ENCODE measurements around the gene SLC38A8. TPM values are rescaled to one million over a fixed set of nuclear protein-coding genes. Genes with fewer than 3 reads are reported as not detected.

SLC38A8 gene
- total RNA-seq, 1 donor from 2014 or later, result not detected

GRCh38 chr16:84071121-84071520, 28.5 kb upstream of the SLC38A8 start:
- H3K9me3 ChIP-seq, result no peaks in the 10 kb centered on the region
- H3K27me3 ChIP-seq, result no peaks in the 10 kb centered on the region
- no peak overlapping the region for H3K27ac ChIP-seq
- H3K4me3 ChIP-seq, result no peak overlapping the region
- peaks cover 0 to 74% of the 10 kb centered on the region in 2 donors for H3K36me3 ChIP-seq
- TF ChIP-seq POLR2AphosphoS5 (IDR thresholded peaks at IDR 0.05; ENCODE audit: insufficient read depth in 1 of 2, low read depth in 1 of 2) (no peak), CTCF (IDR thresholded peaks at IDR 0.05) (no peak), POLR2A (IDR thresholded peaks at IDR 0.05) (no peak)
- DNase-seq (ENCODE audit: extremely low spot score in 2 of 2), result no peak
- intact Hi-C loops (cut with DNase I), result no loop called here
- H3K4me1 ChIP-seq, result no peaks in the 10 kb centered on the region

DNA sequence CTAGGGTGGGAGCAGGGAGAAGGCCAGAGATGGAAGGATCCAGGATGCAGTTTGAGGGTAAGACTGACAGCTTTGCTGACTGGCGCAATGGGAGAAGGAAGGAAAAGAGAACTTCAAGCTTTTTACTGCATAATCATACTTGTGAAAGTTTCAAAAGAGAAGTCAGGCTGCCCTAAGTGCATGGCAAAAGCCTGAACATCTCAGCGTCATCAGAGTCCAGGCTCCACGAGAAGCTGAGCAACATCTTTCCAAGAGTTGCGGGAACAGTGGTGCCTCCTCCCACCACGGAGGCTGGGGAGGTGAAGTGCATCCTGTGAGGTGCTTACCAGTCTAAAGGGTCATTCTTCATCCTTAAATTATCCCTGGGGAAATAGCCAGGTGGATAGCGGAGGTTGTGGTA, 26.9 kb upstream of the SLC38A8 start:
- Histone ChIP-seq H3K9me3 (no peaks in the 10 kb centered on the region), H3K4me1 (no peaks in the 10 kb centered on the region), H3K4me3 (no peak overlapping the region), H3K36me3 (peaks cover 0 to 77% of the 10 kb centered on the region in 2 donors), H3K27me3 (no peaks in the 10 kb centered on the region), H3K27ac (no peak overlapping the region)
- DNase-seq (ENCODE audit: extremely low spot score in 2 of 2), result no peak
- TF ChIP-seq CTCF (IDR thresholded peaks at IDR 0.05) (no peak), POLR2AphosphoS5 (IDR thresholded peaks at IDR 0.05; ENCODE audit: insufficient read depth in 1 of 2, low read depth in 1 of 2) (no peak), POLR2A (IDR thresholded peaks at IDR 0.05) (no peak)
- intact Hi-C loops (cut with DNase I), result loop anchor here (10.0 kb wide), 1 partner anchor 105 kb away; the partner anchor contains the start of gene NECAB2

DNA sequence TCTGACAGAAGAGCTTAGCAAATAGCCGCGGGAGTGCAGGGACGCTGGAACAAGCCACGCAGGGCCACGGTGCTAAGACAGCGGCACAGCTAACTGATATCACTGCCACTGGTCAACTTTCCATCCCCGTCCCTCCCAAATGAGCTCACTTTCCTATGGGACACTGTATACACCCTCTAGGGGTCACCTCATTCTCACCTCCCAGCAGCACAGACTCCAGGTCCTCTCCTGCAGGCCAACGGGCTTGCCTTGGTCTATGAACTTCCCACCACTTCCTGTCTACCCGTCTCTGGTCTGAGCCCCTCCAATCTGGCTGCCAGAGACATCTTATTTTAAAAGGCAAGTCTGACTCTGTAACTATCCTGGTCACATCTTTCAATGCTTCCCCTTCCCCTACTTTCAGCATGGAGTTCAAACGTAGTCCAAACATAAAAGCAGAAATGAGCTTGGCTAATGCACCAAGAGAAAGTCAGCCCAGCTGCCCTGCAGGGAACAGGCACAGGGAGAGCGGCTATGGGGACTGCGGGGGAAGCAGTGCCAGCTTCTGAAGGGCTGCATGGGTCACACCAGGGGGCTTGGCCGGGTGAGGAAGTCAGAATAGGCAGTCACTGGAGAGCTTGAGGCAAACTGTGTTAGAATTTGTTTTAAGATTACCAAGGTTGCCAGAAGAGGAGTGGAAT, 26.3 kb upstream of the SLC38A8 start:
- DNase-seq (ENCODE audit: extremely low spot score in 2 of 2), result no peak
- intact Hi-C loops (cut with DNase I), result loop anchor here (10.0 kb wide), 1 partner anchor 104 kb away; the partner anchor contains the start of gene NECAB2

GRCh38 chr16:84068041-84068440, 25.4 kb upstream of the SLC38A8 start:
- no peak for TF ChIP-seq CTCF (IDR thresholded peaks at IDR 0.05)
- TF ChIP-seq POLR2A (IDR thresholded peaks at IDR 0.05), result no peak
- TF ChIP-seq POLR2AphosphoS5 (IDR thresholded peaks at IDR 0.05; ENCODE audit: insufficient read depth in 1 of 2, low read depth in 1 of 2), result no peak
- no peak overlapping the region for H3K27ac ChIP-seq
- intact Hi-C loops (cut with DNase I), result loop anchor here (10.0 kb wide), 1 partner anchor 103 kb away; the partner anchor contains the start of gene NECAB2
- H3K4me1 ChIP-seq, result no peaks in the 10 kb centered on the region
- no peak overlapping the region for H3K4me3 ChIP-seq
- H3K27me3 ChIP-seq, result no peaks in the 10 kb centered on the region
- H3K36me3 ChIP-seq, result peaks cover 0 to 72% of the 10 kb centered on the region in 2 donors
- H3K9me3 ChIP-seq, result no peaks in the 10 kb centered on the region
- no peak for DNase-seq (ENCODE audit: extremely low spot score in 2 of 2)

More for the DNA sequence above, 26.3 kb upstream of the SLC38A8 start:
- H3K36me3 ChIP-seq, result peaks cover 0 to 76% of the 10 kb centered on the region in 2 donors
- no peak overlapping the region for H3K27ac ChIP-seq
- no peaks in the 10 kb centered on the region for H3K27me3 ChIP-seq
- H3K4me1 ChIP-seq, result no peaks in the 10 kb centered on the region
- TF ChIP-seq CTCF (IDR thresholded peaks at IDR 0.05) (no peak), POLR2AphosphoS5 (IDR thresholded peaks at IDR 0.05; ENCODE audit: insufficient read depth in 1 of 2, low read depth in 1 of 2) (no peak), POLR2A (IDR thresholded peaks at IDR 0.05) (no peak)
- H3K9me3 ChIP-seq, result no peaks in the 10 kb centered on the region
- no peak overlapping the region for H3K4me3 ChIP-seq

DNA sequence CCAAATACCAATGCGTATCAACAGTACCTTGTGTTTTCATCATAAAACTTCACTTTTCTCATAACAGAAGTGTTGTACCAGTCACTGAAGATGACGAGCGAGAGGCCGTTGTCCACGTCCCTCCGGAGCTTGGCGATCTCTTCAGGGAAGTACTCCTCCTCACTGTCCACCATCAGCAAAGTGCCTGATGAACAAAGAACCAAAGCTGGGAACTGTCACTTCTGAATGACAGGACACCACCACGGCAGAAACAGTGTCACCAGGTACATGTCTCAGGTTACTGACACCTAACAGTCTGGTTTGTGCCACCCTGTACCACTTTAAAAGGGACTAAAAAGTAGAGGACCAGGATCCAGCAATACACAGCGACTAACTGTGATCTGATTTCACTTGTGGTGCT, 25.0 kb upstream of the SLC38A8 start:
- Histone ChIP-seq H3K36me3 (peaks cover 0 to 76% of the 10 kb centered on the region in 2 donors), H3K9me3 (no peaks in the 10 kb centered on the region), H3K27me3 (no peaks in the 10 kb centered on the region), H3K4me3 (no peak overlapping the region), H3K4me1 (no peaks in the 10 kb centered on the region), H3K27ac (no peak overlapping the region)
- TF ChIP-seq POLR2A (IDR thresholded peaks at IDR 0.05) (no peak), POLR2AphosphoS5 (IDR thresholded peaks at IDR 0.05; ENCODE audit: insufficient read depth in 1 of 2, low read depth in 1 of 2) (no peak), CTCF (IDR thresholded peaks at IDR 0.05) (no peak)
- no peak for DNase-seq (ENCODE audit: extremely low spot score in 2 of 2)
- intact Hi-C loops (cut with DNase I), result loop anchor here (10.0 kb wide), 1 partner anchor 103 kb away; the partner anchor contains the start of gene NECAB2

All from vagina (tissue), 2 donors.